IMR-90 (cell line): ENCODE results near the gene KCNIP3. TPM values are rescaled to one million over a fixed set of nuclear protein-coding genes. Genes with fewer than 3 reads are reported as not detected.

Source experiments
- ATAC-seq: fragments of 200-7000 bp; cut with Tn5 transposase; 2 replicates; pipeline ENCODE4 v1.9.1; 2020; ENCODE audit warnings: low read depth, mild to moderate bottlenecking, moderate library complexity
- BruUV-seq: library from RNA; stranded (reverse); fragments of 400-500 nt; replicated peaks from 2 replicates; lab custom pipeline; 2021; lab: Mats Ljungman, UMichigan
- CTCF ChIA-PET: fragments of 300-600 bp; formaldehyde crosslinking; extraction: SDS; loops from one replicate; lab custom pipeline; 2021; ENCODE audit warnings: antibody characterized with exemption; lab: Yijun Ruan, JAX
- POLR2A ChIA-PET: fragments of 300-600 bp; sonication (Branson Sonifier 250); formaldehyde crosslinking; loops from one replicate; lab custom pipeline; 2022; ENCODE audit warnings: antibody characterized with exemption; ENCODE audit not compliant: unreplicated experiment; lab: Charles Lee
- DNase-seq: peaks from one replicate; pipeline ENCODE4 v3.0.0; 2013
- H2AFZ ChIP-seq: replicated peaks from 2 replicates; pipeline ENCODE3; 2013; ENCODE audit warnings: low read length, mild to moderate bottlenecking; ENCODE audit not compliant: poor library complexity
- H2AK5ac ChIP-seq: 2 replicates; pipeline ENCODE4 v1.6.1; 2013; ENCODE audit warnings: low read depth, low read length, inconsistent platforms
- H2AK9ac ChIP-seq: replicated peaks from 2 replicates; pipeline ENCODE3; 2013; ENCODE audit warnings: mild to moderate bottlenecking, low read depth, low read length, moderate library complexity; ENCODE audit not compliant: poor library complexity
- H2BK120ac ChIP-seq: 2 replicates; pipeline ENCODE4 v1.6.1; 2013; ENCODE audit warnings: low read depth, low read length, inconsistent platforms
- H2BK15ac ChIP-seq: 3 replicates; pipeline ENCODE4 v1.6.1; 2013; ENCODE audit warnings: low read depth, low read length, inconsistent platforms
- H2BK20ac ChIP-seq: 2 replicates; pipeline ENCODE4 v1.6.1; 2013; ENCODE audit warnings: low read depth, mild to moderate bottlenecking, inconsistent platforms, low read length, moderate library complexity
- H2BK5ac ChIP-seq: 2 replicates; pipeline ENCODE4 v1.6.1; 2013; ENCODE audit warnings: mild to moderate bottlenecking, low read depth, low read length, inconsistent platforms; ENCODE audit not compliant: poor library complexity, severe bottlenecking
- H3K14ac ChIP-seq: replicated peaks from 2 replicates; pipeline ENCODE4 v1.6.1; 2013; ENCODE audit warnings: low read depth, low read length, inconsistent platforms
- H3K18ac ChIP-seq: 2 replicates; pipeline ENCODE4 v1.6.1; 2013; ENCODE audit warnings: low read depth, low read length, control low read depth
- H3K23ac ChIP-seq: 2 replicates; pipeline ENCODE4 v1.6.1; 2013; ENCODE audit warnings: low read depth, low read length, inconsistent platforms
- H3K27ac ChIP-seq: 2 replicates; pipeline ENCODE4 v1.5.1; 2013; ENCODE audit warnings: mild to moderate bottlenecking, control low read depth, low read length; ENCODE audit not compliant: insufficient read depth
- H3K27me3 ChIP-seq: 2 replicates; pipeline ENCODE4 v1.6.1; 2013; ENCODE audit warnings: low read length; ENCODE audit not compliant: control insufficient read depth, insufficient read depth
- H3K36me3 ChIP-seq: 2 replicates; pipeline ENCODE4 v1.6.1; 2013; ENCODE audit warnings: low read length, mixed read lengths; ENCODE audit not compliant: control insufficient read depth, insufficient read depth
- H3K4ac ChIP-seq: 2 replicates; pipeline ENCODE4 v1.6.1; 2013; ENCODE audit warnings: low read depth, low read length, inconsistent platforms
- H3K4me1 ChIP-seq: 2 replicates; pipeline ENCODE4 v1.6.1; 2013; ENCODE audit warnings: low read length, mixed read lengths; ENCODE audit not compliant: control insufficient read depth, insufficient read depth
- H3K4me2 ChIP-seq: 2 replicates; pipeline ENCODE4 v1.6.1; 2013; ENCODE audit warnings: low read depth, mild to moderate bottlenecking, control low read depth, low read length, moderate library complexity
- H3K4me3 ChIP-seq: 2 replicates; pipeline ENCODE4 v1.5.1; 2013; ENCODE audit warnings: low read depth, mild to moderate bottlenecking, control low read depth, low read length, moderate library complexity; ENCODE audit not compliant: insufficient read depth
- H3K56ac ChIP-seq: 2 replicates; pipeline ENCODE4 v1.6.1; 2013; ENCODE audit warnings: low read length, inconsistent platforms; ENCODE audit not compliant: insufficient read depth; ENCODE audit errors: extremely low read depth
- H3K79me1 ChIP-seq, 2 experiments: 2 replicates each; pipeline ENCODE4 v1.6.1; 2013; ENCODE audit warnings: low read length in 2 of 2, inconsistent platforms in 1 of 2, low read depth in 1 of 2
- H3K9ac ChIP-seq: 2 replicates; pipeline ENCODE4 v1.6.1; 2013; ENCODE audit warnings: low read depth, low read length, control low read depth
- H3K9me1 ChIP-seq: 2 replicates; pipeline ENCODE4 v1.6.1; 2013; ENCODE audit warnings: low read length, inconsistent platforms; ENCODE audit not compliant: insufficient read depth
- H3K9me3 ChIP-seq: 2 replicates; pipeline ENCODE4 v1.6.1; 2013; ENCODE audit warnings: low read length; ENCODE audit not compliant: control insufficient read depth, insufficient read depth
- H4K20me1 ChIP-seq: 2 replicates; pipeline ENCODE4 v1.6.1; 2013; ENCODE audit warnings: low read length, inconsistent platforms; ENCODE audit not compliant: insufficient read depth
- H4K5ac ChIP-seq: 2 replicates; pipeline ENCODE4 v1.6.1; 2013; ENCODE audit warnings: mild to moderate bottlenecking, low read depth, low read length, control low read depth
- H4K8ac ChIP-seq, 2 experiments: 2 replicates each; pipeline ENCODE4 v1.6.1; 2013; ENCODE audit warnings: low read depth in 2 of 2, low read length in 2 of 2, control low read depth in 1 of 2, inconsistent platforms in 1 of 2
- H4K91ac ChIP-seq: 2 replicates; pipeline ENCODE4 v1.6.1; 2013; ENCODE audit warnings: low read depth, low read length, inconsistent platforms; ENCODE audit not compliant: insufficient read depth
- CEBPB ChIP-seq: IDR thresholded peaks from 2 replicates; pipeline ENCODE4 v1.6.1; 2012; ENCODE audit warnings: low read depth, low read length, improper control_type of control experiment
- CHD1 ChIP-seq: IDR thresholded peaks from 2 replicates; pipeline ENCODE4 v1.6.1; 2012; ENCODE audit warnings: low read depth, low read length, improper control_type of control experiment
- FOS ChIP-seq: fragments of 150-350 bp; IDR thresholded peaks from 2 replicates; pipeline ENCODE4 v1.6.1; 2016; ENCODE audit warnings: low read depth, low read length
- MAZ ChIP-seq: IDR thresholded peaks from 2 replicates; pipeline ENCODE4 v1.6.1; 2012; ENCODE audit warnings: low read depth, mild to moderate bottlenecking, low read length, improper control_type of control experiment, moderate library complexity, borderline replicate concordance
- MXI1 ChIP-seq: IDR thresholded peaks from 2 replicates; pipeline ENCODE4 v1.6.1; 2012; ENCODE audit warnings: low read depth, mild to moderate bottlenecking, low read length, moderate library complexity, borderline replicate concordance
- NFE2L2 ChIP-seq: fragments of 150-350 bp; IDR thresholded peaks from 2 replicates; pipeline ENCODE4 v1.6.1; 2016; ENCODE audit warnings: low read depth, mild to moderate bottlenecking, low read length
- RAD21 ChIP-seq: IDR thresholded peaks from 2 replicates; pipeline ENCODE4 v1.6.1; 2012; ENCODE audit warnings: low read length, improper control_type of control experiment
- RCOR1 ChIP-seq: IDR thresholded peaks from 2 replicates; pipeline ENCODE4 v1.6.1; 2012; ENCODE audit warnings: mild to moderate bottlenecking, low read length, improper control_type of control experiment; ENCODE audit not compliant: insufficient replicate concordance
- RFX5 ChIP-seq: IDR thresholded peaks from 2 replicates; pipeline ENCODE4 v1.8.0; 2012; ENCODE audit warnings: low read depth, mild to moderate bottlenecking, low read length, moderate library complexity
- SMC3 ChIP-seq: fragments of 150-350 bp; IDR thresholded peaks from 2 replicates; pipeline ENCODE4 v1.6.1; 2016; ENCODE audit warnings: low read depth, mild to moderate bottlenecking, antibody characterized with exemption, low read length, moderate library complexity
- WGBS, 2 experiments: methylation state at CpG; one replicate each; pipeline versions ENCODE4 v1.1.5 to v1.1.7; 2013; ENCODE audit warnings: missing lambda C conversion rate in 2 of 2; ENCODE audit not compliant: insufficient read length in 1 of 2; ENCODE audit errors: extremely low coverage in 2 of 2; 5-methylcytosine and 5-hydroxymethylcytosine counted together
- dilution Hi-C: fragments of 300-500 bp; cut with HindIII; formaldehyde crosslinking; loops from one replicate; pipeline ENCODE4 v1.14.3; 2018; ENCODE audit warnings: low sequenced_read_pairs; ENCODE audit not compliant: unreplicated experiment
- in situ Hi-C: fragments of 300-500 bp; cut with MboI; formaldehyde crosslinking; loops from 3 replicates; pipeline ENCODE4 v1.14.3; 2019; ENCODE audit warnings: low sequenced_read_pairs, inconsistent platforms, mixed read lengths
- intact Hi-C: fragments of 100-400 bp; cut with micrococcal nuclease; formaldehyde crosslinking; loops from 2 replicates; pipeline ENCODE4 v1.10.0; 2022
- polyA plus RNA-seq, 3 experiments: library from polyadenylated mRNA; depleted of rRNA; stranded (reverse); fragments of >200 nt; gene quantifications; 2 replicates each; pipeline ENCODE4 v1.2.3, GENCODE V29; 2012; ENCODE audit warnings: low replicate concordance in 1 of 3
- total RNA-seq: library from RNA; depleted of rRNA; stranded (reverse); fragments of >200 nt; gene quantifications from 2 replicates; pipeline ENCODE4 v1.2.3, GENCODE V29; 2012
- TF ChIP-seq, protein P1 (sequence below): fragments of 150-350 bp; IDR thresholded peaks from 2 replicates; pipeline ENCODE4 v1.6.1; 2016; ENCODE audit warnings: low read depth, mild to moderate bottlenecking, low read length, moderate library complexity, borderline replicate concordance

Gene KCNIP3
- total and polyA plus RNA-seq, 2 of the 4 experiments (the other 2 are of a cell fraction) = 0.72 to 1.4 TPM

GRCh38 chr2:95337829-95338228 is 40.7 kb downstream of the KCNIP3 start:
- CTCF ChIA-PET = no interaction called here
- POLR2A ChIA-PET = no interaction called here

More at GRCh38 chr2:95337829-95338228, 40.7 kb downstream of the KCNIP3 start:
- Histone ChIP-seq H3K9ac (no peak overlapping the region), H2AFZ (no peak overlapping the region), H2BK20ac (no peak overlapping the region), H3K4me1 (peaks cover 11% of the 10 kb centered on the region), H4K20me1 (no peaks in the 10 kb centered on the region), H2BK5ac (no peak overlapping the region), H3K9me1 (peaks cover 3% of the 10 kb centered on the region; the same call in 1 of the 2 replicates), H4K91ac (no peak overlapping the region), H3K79me1 (no peaks in the 10 kb centered on the region), H2BK15ac (no peak overlapping the region), H3K23ac (no peak overlapping the region), H3K27ac (no peak overlapping the region), H3K4ac (no peak overlapping the region), H3K4me2 (no peak overlapping the region), H3K4me3 (no peak overlapping the region), H2AK9ac (no peak overlapping the region), H2AK5ac (no peak overlapping the region), H3K27me3 (peaks cover 28% of the 10 kb centered on the region), H2BK120ac (no peak overlapping the region), H3K36me3 (no peaks in the 10 kb centered on the region), H3K9me3 (no peaks in the 10 kb centered on the region; the same call in 1 of the 2 replicates), H3K18ac (no peak overlapping the region), H4K8ac (no peak overlapping the region), H3K56ac (no peak overlapping the region), H4K5ac (no peak overlapping the region), H3K14ac (no peak overlapping the region)
- DNase-seq (no peak), ATAC-seq (no peak)
- WGBS, 2 experiments = 20% methylated on average over 1 of the region's 7 CpGs; no CpG with 5 or more reads in 1 of the 2 experiments
- intact Hi-C loops = no loop called here
- in situ Hi-C loops = no loop called here
- TF ChIP-seq SMC3 (no peak), RFX5 (no peak), RCOR1 (no peak), CHD1 (no peak), CEBPB (no peak), MAZ (no peak), MXI1 (no peak), FOS (no peak), NFE2L2 (no peak), RAD21 (no peak)
- TF ChIP-seq, protein P1, sequence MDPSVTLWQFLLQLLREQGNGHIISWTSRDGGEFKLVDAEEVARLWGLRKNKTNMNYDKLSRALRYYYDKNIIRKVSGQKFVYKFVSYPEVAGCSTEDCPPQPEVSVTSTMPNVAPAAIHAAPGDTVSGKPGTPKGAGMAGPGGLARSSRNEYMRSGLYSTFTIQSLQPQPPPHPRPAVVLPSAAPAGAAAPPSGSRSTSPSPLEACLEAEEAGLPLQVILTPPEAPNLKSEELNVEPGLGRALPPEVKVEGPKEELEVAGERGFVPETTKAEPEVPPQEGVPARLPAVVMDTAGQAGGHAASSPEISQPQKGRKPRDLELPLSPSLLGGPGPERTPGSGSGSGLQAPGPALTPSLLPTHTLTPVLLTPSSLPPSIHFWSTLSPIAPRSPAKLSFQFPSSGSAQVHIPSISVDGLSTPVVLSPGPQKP = no peak
- dilution Hi-C loops = no loop called here
- no TSS peak for BruUV-seq
